Peyer's patch (tissue), 4 donors: ENCODE results near the gene KLHL22. TPM values are rescaled to one million over a fixed set of nuclear protein-coding genes. Genes with fewer than 3 reads are reported as not detected.

ENCODE experiments used
- DNase-seq, 3 donors: peaks; one replicate each; pipeline ENCODE4 v3.0.0-alpha.2; 2017 to 2019
- H3K27ac ChIP-seq, 4 donors: fragments of 200-600 bp; sonication (generic); one replicate each; pipeline ENCODE4 v1.5.1; 2016 to 2019
- H3K27me3 ChIP-seq, 2 donors: fragments of 200-600 bp; sonication (generic); one replicate each; pipeline ENCODE4 v1.5.1; 2019
- H3K36me3 ChIP-seq, 3 donors: fragments of 200-600 bp; sonication (generic); one replicate each; pipeline ENCODE4 v1.5.1; 2016 to 2019
- H3K4me1 ChIP-seq, 4 donors: fragments of 200-600 bp; sonication (generic); one replicate each; pipeline ENCODE4 v1.5.1; 2016 to 2019
- H3K4me3 ChIP-seq, 4 donors: fragments of 200-600 bp; sonication (generic); 1 replicate in 3 of 4; 2 replicates in 1 of 4; pipeline ENCODE4 v1.5.1; 2016 to 2019; ENCODE audit warnings: mild to moderate bottlenecking in 1 of 4
- H3K9me3 ChIP-seq, 4 donors: fragments of 200-600 bp; sonication (generic); one replicate each; pipeline ENCODE4 v1.5.1; 2016 to 2019; ENCODE audit warnings: mild to moderate bottlenecking in 1 of 4
- CTCF ChIP-seq, 6 experiments: fragments of 450-650 bp in 4 of 6; fragments of 200-600 bp in 2 of 6; sonication (generic) in 1 of 6; IDR thresholded peaks; one replicate each; pipeline ENCODE4 v1.5.1; 2017 to 2019; ENCODE audit warnings: antibody characterized with exemption in 6 of 6, mild to moderate bottlenecking in 3 of 6, moderate library complexity in 1 of 6
- POLR2A ChIP-seq, 2 donors: fragments of 450-650 bp; IDR thresholded peaks; one replicate each; pipeline ENCODE4 v1.5.1; 2017; ENCODE audit warnings: antibody characterized with exemption in 2 of 2, mild to moderate bottlenecking in 2 of 2, moderate library complexity in 2 of 2
- total RNA-seq, 4 donors: library from RNA; depleted of rRNA; stranded (reverse); fragments of >200 nt; gene quantifications; one replicate each; pipeline ENCODE4 v1.1.0, GENCODE V29; 2016

KLHL22 gene
- total RNA-seq, 4 donors from 2014 or later: 12.6 to 23.9 (median 19.2) TPM

DNA sequence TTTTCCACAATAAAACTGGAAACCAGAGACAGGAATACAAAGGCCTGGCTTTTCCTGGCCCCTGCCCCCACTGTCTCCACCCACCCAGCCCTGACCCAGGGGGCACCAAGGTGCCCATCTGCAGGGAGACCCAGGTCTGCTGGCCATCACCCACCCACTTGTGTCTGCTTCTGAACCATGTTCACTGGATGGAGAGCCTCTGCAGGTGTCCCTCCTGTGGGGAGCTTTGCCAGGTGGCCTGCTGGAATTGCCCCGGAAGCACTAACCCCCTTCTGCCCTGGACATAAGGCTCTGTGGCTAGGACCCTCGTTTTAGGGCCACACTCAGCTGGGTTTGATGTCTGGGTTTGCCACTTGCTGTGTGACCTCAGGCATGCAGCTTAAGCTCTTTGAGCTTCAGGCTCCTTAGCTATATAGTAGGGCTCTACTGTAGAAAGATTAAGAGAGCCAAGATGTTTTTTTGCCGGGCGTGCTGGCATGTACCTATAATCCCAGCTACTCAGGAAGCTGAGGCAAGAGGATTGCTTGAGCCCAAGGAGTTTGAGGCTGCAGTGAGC lies 61.8 kb downstream of the KLHL22 start:
- Histone ChIP-seq H3K9me3 (no peaks in the 10 kb centered on the region), H3K27me3 (peaks cover 0 to 19% of the 10 kb centered on the region in 2 donors)

GRCh38 chr22:20433191-20433590 lies 62.4 kb downstream of the KLHL22 start:
- Histone ChIP-seq H3K9me3 (no peaks in the 10 kb centered on the region), H3K27me3 (peaks cover 0 to 19% of the 10 kb centered on the region in 2 donors), H3K4me3 (no peak overlapping the region), H3K36me3 (no peaks in the 10 kb centered on the region), H3K27ac (no peak overlapping the region), H3K4me1 (peaks cover 0 to 45% (median 34%) of the 10 kb centered on the region in 4 donors)
- peak in 2 of 3 donors; percentile 14 to 24 for DNase-seq
- TF ChIP-seq CTCF (IDR thresholded peaks at IDR 0.05): no peak
- TF ChIP-seq POLR2A (IDR thresholded peaks at IDR 0.05): no peak

More for the DNA sequence above, 61.8 kb downstream of the KLHL22 start:
- peak in 2 of 3 donors; percentile 26 for DNase-seq
- no peak for TF ChIP-seq CTCF (IDR thresholded peaks at IDR 0.05)
- TF ChIP-seq POLR2A (IDR thresholded peaks at IDR 0.05): no peak
- no peak overlapping the region for H3K27ac ChIP-seq
- H3K36me3 ChIP-seq: no peaks in the 10 kb centered on the region
- peaks cover 0 to 49% (median 34%) of the 10 kb centered on the region in 4 donors for H3K4me1 ChIP-seq
- no peak overlapping the region for H3K4me3 ChIP-seq

DNA sequence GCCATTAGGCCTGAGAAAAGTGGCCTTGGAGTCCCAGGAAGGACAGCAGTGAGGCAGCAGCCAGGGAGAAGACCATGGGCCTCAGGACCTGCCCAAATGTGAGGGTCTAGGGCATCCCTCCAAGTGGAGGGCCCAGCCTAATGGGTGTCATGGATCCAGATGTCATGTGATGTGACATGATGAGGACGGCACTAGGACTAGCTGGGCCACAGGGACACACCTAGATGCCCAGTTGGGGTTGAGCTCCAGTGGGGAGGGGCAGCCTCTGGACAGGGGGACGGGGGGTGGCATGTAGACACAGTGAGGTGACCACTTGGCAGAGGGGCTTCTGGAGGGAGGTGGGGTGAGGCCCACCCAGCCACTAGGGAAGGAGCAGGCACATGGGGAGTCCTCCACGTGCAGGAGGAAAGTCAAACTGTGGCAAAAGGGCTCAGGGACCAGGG lies 63.3 kb downstream of the KLHL22 start:
- peak in 2 of 3 donors; percentile 14 to 43 for DNase-seq
- Histone ChIP-seq H3K4me3 (no peak overlapping the region), H3K4me1 (peaks cover 0 to 42% (median 29%) of the 10 kb centered on the region in 4 donors), H3K27ac (no peak overlapping the region), H3K27me3 (peaks cover 0 to 19% of the 10 kb centered on the region in 2 donors), H3K36me3 (no peaks in the 10 kb centered on the region), H3K9me3 (no peaks in the 10 kb centered on the region)
- no peak for TF ChIP-seq POLR2A (IDR thresholded peaks at IDR 0.05)
- no peak for TF ChIP-seq CTCF (IDR thresholded peaks at IDR 0.05)

DNA sequence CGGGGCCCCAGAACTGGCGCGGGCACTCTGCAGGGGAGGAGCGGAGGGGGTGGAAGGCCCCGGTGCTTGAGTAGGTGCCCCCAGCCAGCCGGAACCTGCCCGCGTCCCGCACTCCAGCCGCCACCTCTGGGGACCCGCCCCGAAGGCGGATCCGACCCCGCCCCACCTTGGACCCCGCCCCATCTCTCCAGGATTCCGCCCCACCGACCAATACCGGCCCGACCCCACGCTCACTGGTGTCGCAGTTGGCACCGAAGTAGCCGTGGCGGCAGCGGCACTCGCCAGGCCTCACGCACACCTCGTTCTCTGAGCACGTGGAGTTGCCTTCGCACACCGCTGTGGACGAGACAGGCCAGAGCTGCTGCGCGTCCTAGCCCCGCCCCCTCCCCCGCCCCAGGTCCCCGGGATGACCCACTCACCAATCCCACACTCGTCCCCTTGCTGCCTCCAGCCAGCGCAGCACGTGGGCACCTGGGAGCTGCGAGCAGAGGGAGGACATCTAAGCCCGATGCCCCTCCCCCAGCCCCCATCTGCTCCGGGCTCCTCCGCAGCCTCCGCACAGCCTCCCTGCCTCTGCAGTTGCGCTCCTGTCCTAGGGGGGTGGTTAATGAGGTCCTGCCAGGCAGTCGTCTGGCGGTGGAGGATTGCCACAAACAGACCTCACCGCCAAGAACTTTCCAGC lies 63.9 kb downstream of the KLHL22 start:
- peak in 2 of 3 donors; percentile 42 to 47 for DNase-seq
- H3K36me3 ChIP-seq: no peaks in the 10 kb centered on the region
- no peak for TF ChIP-seq POLR2A (IDR thresholded peaks at IDR 0.05)
- TF ChIP-seq CTCF (IDR thresholded peaks at IDR 0.05): no peak
- H3K4me1 ChIP-seq: peaks cover 0 to 36% (median 23%) of the 10 kb centered on the region in 4 donors
- H3K9me3 ChIP-seq: no peaks in the 10 kb centered on the region
- H3K27ac ChIP-seq: no peak overlapping the region
- H3K4me3 ChIP-seq: peak overlapping the region in 3 of 4 donors; percentile 23 to 70 (median 45)
- H3K27me3 ChIP-seq: peaks cover 0 to 19% of the 10 kb centered on the region in 2 donors

DNA sequence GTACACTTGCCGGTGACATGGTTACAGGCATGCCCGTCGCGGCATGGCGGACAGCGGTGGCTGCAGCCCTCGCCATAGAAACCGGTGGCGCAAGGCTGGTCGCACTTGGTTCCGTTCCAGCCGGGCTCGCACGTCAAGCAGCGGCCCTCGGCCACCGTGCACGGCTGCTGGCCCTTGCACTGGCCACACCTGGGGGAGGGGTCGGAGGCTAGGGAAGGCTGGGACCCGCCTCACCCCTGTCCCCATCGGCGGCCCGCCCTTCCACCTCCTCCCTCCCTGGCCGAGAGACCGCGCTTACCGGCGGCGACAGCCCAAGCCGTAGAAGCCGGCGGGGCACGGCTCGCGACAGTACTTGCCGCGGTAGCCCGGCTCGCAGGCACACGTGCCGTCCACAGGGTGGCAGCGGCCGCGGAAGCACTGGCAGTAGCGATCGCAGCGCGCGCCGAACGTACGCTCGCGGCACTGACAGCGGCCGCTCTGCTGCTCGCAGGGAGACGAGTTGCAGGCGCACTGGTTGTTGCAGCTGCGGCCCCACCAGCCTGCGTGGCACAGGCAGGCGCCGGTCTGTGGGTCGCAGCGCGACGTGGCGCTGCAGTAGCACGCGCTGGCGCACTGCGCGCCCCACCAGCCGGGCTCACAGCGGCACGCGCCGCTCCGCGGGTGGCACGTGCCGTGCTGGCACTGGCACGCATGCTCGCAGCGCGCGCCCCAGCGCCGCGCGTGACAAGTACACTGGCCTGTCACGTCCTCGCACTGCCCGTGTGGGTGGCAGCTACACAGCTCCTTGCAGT lies 64.7 kb downstream of the KLHL22 start:
- H3K4me3 ChIP-seq: peak overlapping the region; percentile 2 to 70 (median 34)
- TF ChIP-seq POLR2A (IDR thresholded peaks at IDR 0.05) (no peak), CTCF (IDR thresholded peaks at IDR 0.05) (peak in 4 of 6 experiments; percentile 24 to 46 (median 44))
- peaks cover 0 to 32% (median 21%) of the 10 kb centered on the region in 4 donors for H3K4me1 ChIP-seq
- DNase-seq: peak; percentile 32 to 69 (median 65)
- H3K27me3 ChIP-seq: peaks cover 0 to 13% of the 10 kb centered on the region in 2 donors
- no peaks in the 10 kb centered on the region for H3K9me3 ChIP-seq
- no peaks in the 10 kb centered on the region for H3K36me3 ChIP-seq
- H3K27ac ChIP-seq: no peak overlapping the region
